NCI-H2227 (cell line): ENCODE results near the gene ANKRD20A1.
"Not testable (repeated sequence)": the region's sequence is repeated elsewhere in the genome, so short reads cannot be mapped to it uniquely, and the experiment has no call there.

Experiments used
- DNase-seq: peaks from one replicate; lab custom pipeline; 2025; ENCODE audit not compliant: unreplicated experiment; lab: John Stamatoyannopoulos, UW

Gene ANKRD20A1

GRCh38 chr9:67858871-67859270, at the start of gene ANKRD20A1:
TSS of gene ANKRD20A1 (plus strand) at chr9:67858931. CDS start at chr9:67859427, 496 bp downstream.
- not testable (repeated sequence) for DNase-seq

- DNase-seq, result not testable (repeated sequence)
Observed at GRCh38 chr9:67832088-67832487, 26.6 kb upstream of the ANKRD20A1 start.
